HCT116 (cell line): ENCODE results near the gene SIRPD.

Experiments used
- CTCF ChIP-seq, 3 experiments: fragments of 200-600 bp in 1 of 3; sonication (generic) in 1 of 3; IDR thresholded peaks in 2 of 3; conservative IDR thresholded peaks in 1 of 3; 2 replicates each; pipeline ENCODE4 v1.5.1; 2012 to 2017; ENCODE audit warnings: low read depth in 2 of 3, low read length in 2 of 3, antibody characterized with exemption in 1 of 3, borderline replicate concordance in 1 of 3, control low read depth in 1 of 3, mild to moderate bottlenecking in 1 of 3, mixed read lengths in 1 of 3, mixed run types in 1 of 3, moderate library complexity in 1 of 3; ENCODE audit not compliant: insufficient read depth in 1 of 3
- EZH2phosphoT487 ChIP-seq: fragments of 200-600 bp; IDR thresholded peaks from 2 replicates; pipeline ENCODE4 v1.6.1; 2018; ENCODE audit warnings: antibody characterized with exemption, borderline replicate concordance
- POLR2AphosphoS5 ChIP-seq: IDR thresholded peaks from 2 replicates; pipeline ENCODE4 v1.6.1; 2011; ENCODE audit warnings: mild to moderate bottlenecking, low read depth, low read length, moderate library complexity
- SIN3A ChIP-seq: IDR thresholded peaks from 2 replicates; pipeline ENCODE4 v1.6.1; 2012; ENCODE audit warnings: low read depth
- ZFX ChIP-seq: fragments of 450-650 bp; IDR thresholded peaks from 2 replicates; pipeline ENCODE4 v1.6.1; 2017

- TF ChIP-seq POLR2AphosphoS5 (no peak), SIN3A (no peak), CTCF (IDR thresholded peaks at IDR 0.05 in 2 of 3, conservative IDR thresholded peaks at IDR 0.05 in 1 of 3; ENCODE audit: borderline replicate concordance in 1 of 3, insufficient read depth in 1 of 3, low read depth in 2 of 3, low read length in 2 of 3) (no peak), ZFX (no peak), EZH2phosphoT487 (no peak)
Measured at GRCh38 chr20:1535420-1536175, 21.9 kb downstream of the SIRPD start.
